GM18873 (cell line): ENCODE data around the gene SAGE1.
"Not testable (repeated sequence)": the region's sequence is repeated elsewhere in the genome, so short reads cannot be mapped to it uniquely, and the experiment has no call there.

Source experiments
- ATAC-seq: cut with Tn5 transposase; IDR thresholded peaks from one replicate; pipeline ENCODE4 v1.9.1; 2021; ENCODE audit warnings: mild to moderate bottlenecking, moderate library complexity, moderate number of reproducible peaks; ENCODE audit not compliant: unreplicated experiment, low FRiP score

SAGE1 gene

GRCh38 chrX:135893294-135893817, at the start of gene SAGE1, which contains the start of gene CT45A10:
SAGE1 (plus strand) TSS chrX:135893716; CDS start chrX:135896243, 2,527 bp downstream.
CT45A10 (minus strand) TSS chrX:135893444; CDS start chrX:135885344, 8,100 bp downstream.
- no peak for ATAC-seq

- not testable (repeated sequence) for ATAC-seq
Measured at GRCh38 chrX:135854438-135854837, 39.1 kb upstream of the SAGE1 start, which contains the start of gene CT45A8. CT45A8 (minus strand) TSS chrX:135854538; CDS start chrX:135850783, 3,755 bp downstream.

- ATAC-seq, result not testable (repeated sequence)
Measured at GRCh38 chrX:135871712-135872111, 21.8 kb upstream of the SAGE1 start, which contains the start of gene CT45A9. CT45A9 (minus strand) TSS chrX:135871812; CDS start chrX:135868061, 3,751 bp downstream.

DNA sequence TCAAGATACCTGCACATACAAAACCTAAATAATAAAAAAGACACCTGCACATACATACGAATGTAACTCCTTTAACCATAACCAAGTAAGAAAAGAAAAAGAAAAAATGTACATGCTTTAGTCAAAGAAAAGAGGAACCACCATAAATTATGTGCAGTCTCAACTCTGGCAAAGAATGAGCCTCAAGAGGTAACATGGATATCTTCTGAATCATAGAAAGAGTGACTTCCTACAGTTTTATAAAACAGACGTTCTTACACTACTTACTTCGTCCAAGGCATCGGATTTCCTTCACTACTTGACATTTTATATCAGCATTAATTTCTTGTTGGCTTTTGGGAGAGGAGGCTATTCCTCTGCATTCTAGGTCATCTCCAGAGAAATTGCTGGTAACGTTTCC, 10.8 kb upstream of the SAGE1 start:
- ATAC-seq, result not testable (repeated sequence)

DNA sequence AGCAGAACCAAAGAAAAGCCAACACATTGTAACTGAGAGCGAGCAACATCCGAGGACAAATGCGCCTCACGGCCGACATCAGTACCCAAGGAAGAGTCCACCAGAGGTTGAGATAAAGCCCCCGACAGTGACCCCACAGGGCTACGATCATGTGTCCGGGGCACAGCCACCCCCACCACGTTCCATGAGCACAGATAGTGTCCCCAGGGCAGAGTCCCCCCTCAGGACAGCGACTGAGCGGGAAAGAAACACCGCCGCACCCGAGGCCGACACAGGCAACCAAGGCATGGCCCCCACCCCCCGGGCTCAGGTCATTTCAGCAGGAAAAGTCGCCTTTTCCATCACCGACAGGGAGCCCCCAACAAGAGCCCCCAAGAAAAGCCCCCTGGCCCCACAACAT, 5.3 kb upstream of the SAGE1 start:
- not testable (repeated sequence) for ATAC-seq

- ATAC-seq, result not testable (repeated sequence)
Measured at GRCh38 chrX:135888976-135889375, 4.5 kb upstream of the SAGE1 start.

DNA sequence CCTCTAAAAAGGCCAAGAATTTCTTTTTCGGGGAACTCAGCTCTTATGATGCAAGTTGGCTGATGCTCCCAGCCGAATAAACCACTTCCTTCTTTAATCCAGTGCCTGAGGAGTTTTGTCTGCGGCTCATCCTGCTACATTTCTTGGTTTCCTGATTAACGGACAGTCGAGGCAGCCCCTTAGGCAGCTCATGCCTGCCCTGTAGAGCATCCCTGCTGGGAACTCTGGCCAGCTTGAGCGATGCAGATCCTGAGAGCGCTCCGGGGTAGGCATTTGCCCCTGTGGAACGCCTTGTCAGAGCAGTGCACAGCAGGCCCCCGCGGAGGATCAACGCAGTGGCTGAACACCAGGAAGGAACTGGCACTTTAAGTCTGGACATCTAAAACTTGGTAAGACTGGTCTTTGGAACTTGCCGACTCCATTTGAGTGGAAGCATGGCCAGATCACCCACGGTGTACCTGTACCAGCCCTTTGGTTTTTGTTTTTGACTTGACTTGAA, 3.4 kb upstream of the SAGE1 start:
- no peak for ATAC-seq

GRCh38 chrX:135892781-135893180, 735 bp upstream of the SAGE1 start:
- ATAC-seq, result no peak

DNA sequence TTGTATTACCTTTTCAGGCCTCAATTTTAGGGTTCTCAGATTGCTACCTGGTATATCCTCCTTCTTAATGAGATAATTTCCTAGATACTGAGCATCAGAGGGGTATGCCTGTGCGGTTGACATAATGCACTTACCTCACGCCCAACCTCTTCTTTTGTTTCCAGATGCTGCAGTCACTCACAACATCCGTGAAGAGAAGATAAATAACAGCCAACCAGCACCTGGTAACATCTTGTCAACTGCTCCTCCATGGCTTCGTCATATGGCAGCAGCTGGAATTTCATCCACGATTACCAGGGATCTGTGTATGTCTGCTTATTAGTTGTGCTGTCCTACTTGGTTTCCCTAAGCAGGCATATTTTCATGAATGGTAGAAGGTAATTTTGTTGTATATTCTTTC, 16.7 kb downstream of the SAGE1 start:
- ATAC-seq, result no peak

DNA sequence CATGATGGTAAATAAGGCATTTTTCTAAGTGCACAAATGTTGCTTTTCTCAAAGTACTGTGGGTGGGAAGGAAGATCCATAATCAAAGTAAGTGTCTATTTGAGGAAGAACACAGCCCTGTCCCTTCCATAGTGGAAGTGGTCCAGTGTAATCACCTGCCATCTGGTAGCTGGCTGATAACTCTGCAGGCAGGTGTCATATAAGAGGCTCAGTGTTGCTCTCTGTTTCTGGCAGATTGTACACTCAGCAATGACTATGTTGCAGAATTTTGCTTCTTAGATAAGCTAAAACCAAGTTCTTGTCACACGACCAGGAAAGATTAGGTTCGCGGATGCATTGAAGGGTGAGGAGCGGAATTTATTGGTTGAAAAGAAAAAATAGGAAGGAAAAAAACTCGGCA, 20.9 kb downstream of the SAGE1 start:
- no peak for ATAC-seq

DNA sequence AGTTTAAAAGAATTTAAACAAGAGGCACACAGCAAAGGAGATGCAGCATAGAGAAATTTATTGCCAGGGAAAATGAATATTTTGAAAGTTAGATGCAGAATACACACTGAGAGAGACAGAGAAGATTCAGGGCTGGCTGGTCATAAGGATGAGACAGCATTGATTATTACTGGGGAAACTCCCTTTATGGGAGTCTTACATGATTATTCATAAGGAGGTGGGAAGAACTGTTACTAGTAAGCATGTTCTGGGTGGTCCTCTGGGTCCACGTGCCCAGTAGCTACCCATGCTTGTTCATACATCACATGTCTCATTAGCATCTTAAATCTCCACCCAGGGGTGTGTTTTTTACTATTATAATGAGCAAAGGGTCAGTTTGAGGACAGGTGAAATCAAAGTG, 27.0 kb downstream of the SAGE1 start:
- ATAC-seq, result not testable (repeated sequence)

GRCh38 chrX:135923353-135923752, 29.8 kb downstream of the SAGE1 start:
- ATAC-seq, result no peak

DNA sequence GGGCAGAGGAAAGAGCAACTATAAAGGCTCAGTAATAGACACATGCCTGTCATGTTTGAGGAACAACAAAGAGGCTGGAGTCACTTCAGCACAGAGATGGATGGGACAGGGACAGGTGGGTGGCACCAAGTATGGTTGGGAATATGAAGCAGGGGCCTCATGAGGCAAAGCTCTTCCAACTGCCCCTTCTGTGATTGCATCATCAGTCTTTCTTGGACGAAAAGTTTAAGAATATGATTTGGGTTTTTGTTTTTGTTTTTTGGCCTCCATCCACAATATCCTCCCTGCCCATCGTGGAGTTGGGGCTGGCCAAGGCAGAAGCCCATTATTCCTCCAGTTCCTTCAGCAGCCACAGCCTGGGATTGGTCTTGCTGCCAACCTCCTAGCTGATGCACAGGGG, 34.4 kb downstream of the SAGE1 start:
- no peak for ATAC-seq

GRCh38 chrX:135931644-135932487, 38.4 kb downstream of the SAGE1 start:
- ATAC-seq, result no peak

- no peak for ATAC-seq
Measured at GRCh38 chrX:135944486-135944885, 51.0 kb downstream of the SAGE1 start.

DNA sequence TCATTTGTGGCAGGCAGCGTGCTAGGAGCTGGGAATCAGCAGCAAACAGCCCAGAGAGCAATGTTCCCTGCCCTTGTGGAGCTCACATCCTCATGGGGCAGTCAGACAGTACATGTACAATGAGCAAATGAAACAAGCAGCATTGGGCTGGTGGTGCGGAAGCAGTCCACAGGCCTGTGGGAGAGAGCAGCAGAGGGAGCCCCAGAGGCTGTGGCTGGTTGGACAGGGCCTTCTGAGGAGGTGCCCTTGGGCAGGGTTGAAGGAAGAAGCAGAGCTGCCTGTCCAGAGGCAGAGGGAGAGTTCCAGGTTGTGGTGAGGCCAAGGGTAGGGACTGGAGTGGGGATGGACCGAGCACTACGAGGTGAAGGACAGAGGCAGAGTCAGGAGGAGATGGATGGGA, 57.8 kb downstream of the SAGE1 start:
- ATAC-seq, result no peak
